Lower leg skin (tissue), 4 donors: ENCODE measurements around the gene OR52E4. TPM values are rescaled to one million over a fixed set of nuclear protein-coding genes. Genes with fewer than 3 reads are reported as not detected.

ENCODE experiments used
- DNase-seq, 2 donors: peaks; one replicate each; pipeline ENCODE4 v3.0.0-alpha.2; 2019; ENCODE audit warnings: low spot score in 2 of 2
- H3K4me3 ChIP-seq: fragments of 200-600 bp; sonication (generic); 2 replicates; pipeline ENCODE4 v1.5.1; 2017; ENCODE audit warnings: mild to moderate bottlenecking, low read depth; ENCODE audit not compliant: poor library complexity, severe bottlenecking
- CTCF ChIP-seq, 3 donors: fragments of 450-650 bp; IDR thresholded peaks; one replicate each; pipeline ENCODE4 v1.5.1; 2016; ENCODE audit warnings: antibody characterized with exemption in 3 of 3, mild to moderate bottlenecking in 3 of 3, moderate library complexity in 2 of 3
- POLR2A ChIP-seq, 2 donors: fragments of 450-650 bp; IDR thresholded peaks; one replicate each; pipeline ENCODE4 v1.6.1; 2016 to 2017; ENCODE audit warnings: antibody characterized with exemption in 2 of 2, mild to moderate bottlenecking in 1 of 2, moderate library complexity in 1 of 2
- WGBS, 2 donors: methylation state at CpG; one replicate each; pipeline ENCODE4 v1.1.5; 2018; 5-methylcytosine and 5-hydroxymethylcytosine counted together
- intact Hi-C: fragments of 100-400 bp; cut with DNase I; formaldehyde crosslinking; loops from one replicate; pipeline ENCODE4 v1.15.0; 2023; ENCODE audit warnings: low total_unique reads
- total RNA-seq, 4 donors: library from RNA; depleted of rRNA; stranded (reverse); fragments of >200 nt; gene quantifications; one replicate each; pipeline ENCODE4 v1.1.0, GENCODE V29; 2016

The OR52E4 gene
- total RNA-seq, 4 donors from 2014 or later: not detected

- no peak overlapping the region for H3K4me3 ChIP-seq
- no peak for DNase-seq
- 56 to 60% methylated on average over 2 of the region's 2 CpGs for WGBS, 2 donors
- TF ChIP-seq CTCF (IDR thresholded peaks at IDR 0.05): no peak
- TF ChIP-seq POLR2A (IDR thresholded peaks at IDR 0.05): no peak
- intact Hi-C loops: no loop called here
Measured at GRCh38 chr11:5922749-5923426, 42.5 kb downstream of the OR52E4 start.

- intact Hi-C loops: no loop called here
- DNase-seq: no peak
- H3K4me3 ChIP-seq: no peak overlapping the region
- no peak for TF ChIP-seq CTCF (IDR thresholded peaks at IDR 0.05)
Measured at GRCh38 chr11:5923427-5923776, 43.0 kb downstream of the OR52E4 start.

GRCh38 chr11:5923794-5924193 is 43.4 kb downstream of the OR52E4 start:
- DNase-seq: no peak
- intact Hi-C loops: no loop called here
- H3K4me3 ChIP-seq: no peak overlapping the region
- no peak for TF ChIP-seq POLR2A (IDR thresholded peaks at IDR 0.05)

GRCh38 chr11:5928271-5928670 is 47.8 kb downstream of the OR52E4 start:
- no peak for DNase-seq
- 93 to 96% methylated on average over 17 of the region's 17 CpGs for WGBS, 2 donors

GRCh38 chr11:5928811-5929210 is 48.4 kb downstream of the OR52E4 start:
- 88 to 92% methylated on average over 15 of the region's 15 CpGs for WGBS, 2 donors
- intact Hi-C loops: no loop called here
- no peak for TF ChIP-seq CTCF (IDR thresholded peaks at IDR 0.05)
- TF ChIP-seq POLR2A (IDR thresholded peaks at IDR 0.05): no peak
- no peak for DNase-seq
- no peak overlapping the region for H3K4me3 ChIP-seq

More at GRCh38 chr11:5928271-5928670, 47.8 kb downstream of the OR52E4 start:
- intact Hi-C loops: no loop called here
- TF ChIP-seq CTCF (IDR thresholded peaks at IDR 0.05) (no peak), POLR2A (IDR thresholded peaks at IDR 0.05) (no peak)
- H3K4me3 ChIP-seq: no peak overlapping the region

GRCh38 chr11:5929571-5930368 is 49.3 kb downstream of the OR52E4 start:
- intact Hi-C loops: no loop called here
- H3K4me3 ChIP-seq: no peak overlapping the region
- 87 to 91% methylated on average over 31 of the region's 31 CpGs for WGBS, 2 donors
- DNase-seq: no peak
- TF ChIP-seq CTCF (IDR thresholded peaks at IDR 0.05): no peak
- no peak for TF ChIP-seq POLR2A (IDR thresholded peaks at IDR 0.05)
